B cell (primary cell): ENCODE data around the gene TMEM14C. TPM values are rescaled to one million over a fixed set of nuclear protein-coding genes. Genes with fewer than 3 reads are reported as not detected.
A peak's percentile ranks its signal among the peaks of the same experiment; 100 is the strongest.

Experiments used
- ATAC-seq: fragments of 200-7000 bp; cut with Tn5 transposase; one replicate; pipeline ENCODE4 v1.10.0; 2021; ENCODE audit warnings: low read depth, mild to moderate bottlenecking, moderate number of reproducible peaks, moderate library complexity
- CTCF ChIA-PET: fragments of 350-600 bp; sonication (Branson Sonifier 250); formaldehyde crosslinking; loops from one replicate; lab custom pipeline; 2021; ENCODE audit warnings: antibody characterized with exemption, inconsistent platforms; lab: Charles Lee
- POLR2A ChIA-PET: fragments of 350-600 bp; sonication (Branson Sonifier 250); formaldehyde crosslinking; loops from one replicate; lab custom pipeline; 2021; ENCODE audit warnings: antibody characterized with exemption; lab: Charles Lee
- DNase-seq: peaks from one replicate; pipeline ENCODE4 v3.0.0; 2013
- H2AFZ ChIP-seq: 2 replicates; pipeline ENCODE4 v1.6.1; 2012; ENCODE audit warnings: mild to moderate bottlenecking, low read depth, low read length; ENCODE audit not compliant: insufficient read depth, poor library complexity, severe bottlenecking
- H3K27ac ChIP-seq, 2 donors: 1 replicate in 1 of 2; 2 replicates in 1 of 2; pipeline ENCODE4 v1.5.1; 2012 to 2013; ENCODE audit warnings: low read length in 2 of 2, mild to moderate bottlenecking in 2 of 2, moderate library complexity in 1 of 2
- H3K27me3 ChIP-seq, 4 experiments: fragments of 200-600 bp in 1 of 4; sonication (generic) in 1 of 4; replicated peaks in 1 of 4; 1 replicate in 2 of 4; 2 replicates in 2 of 4; pipeline versions ENCODE4 v1.6.1 to v1.7.0; 2013 to 2016; ENCODE audit warnings: low read length in 3 of 4, mild to moderate bottlenecking in 2 of 4, mixed read lengths in 1 of 4, moderate library complexity in 1 of 4; ENCODE audit not compliant: insufficient read depth in 4 of 4, control insufficient read depth in 3 of 4; ENCODE audit errors: control extremely low read depth in 1 of 4
- H3K36me3 ChIP-seq, 2 experiments: replicated peaks in 1 of 2; 1 replicate in 1 of 2; 2 replicates in 1 of 2; pipeline versions ENCODE4 v1.6.1 to v1.7.1; 2013; ENCODE audit warnings: low read length in 1 of 2; ENCODE audit not compliant: insufficient read depth in 2 of 2, control insufficient read depth in 1 of 2; ENCODE audit errors: control extremely low read depth in 1 of 2, extremely low read depth in 1 of 2
- H3K4me1 ChIP-seq, 2 donors: fragments of 200-600 bp in 1 of 2; sonication (generic) in 1 of 2; 1 replicate in 1 of 2; 2 replicates in 1 of 2; pipeline versions ENCODE4 v1.5.1 to v1.6.1; 2013 to 2017; ENCODE audit warnings: low read length in 2 of 2; ENCODE audit not compliant: control insufficient read depth in 2 of 2, insufficient read depth in 2 of 2
- H3K4me2 ChIP-seq: replicated peaks from 2 replicates; pipeline ENCODE3; 2012; ENCODE audit warnings: mild to moderate bottlenecking, low read depth, low read length; ENCODE audit not compliant: poor library complexity, severe bottlenecking
- H3K4me3 ChIP-seq, 5 experiments: fragments of 200-600 bp in 1 of 5; sonication (generic) in 1 of 5; 1 replicate in 3 of 5; 2 replicates in 2 of 5; pipeline versions ENCODE4 v1.5.1 to v1.7.0; 2011 to 2016; ENCODE audit warnings: low read length in 4 of 5, mild to moderate bottlenecking in 4 of 5, low read depth in 2 of 5, control low read depth in 1 of 5, moderate library complexity in 1 of 5; ENCODE audit not compliant: insufficient read depth in 1 of 5; ENCODE audit errors: control extremely low read depth in 1 of 5, extremely low read depth in 1 of 5
- H3K79me2 ChIP-seq: fragments of 200-600 bp; sonication (generic); one replicate; pipeline ENCODE4 v1.6.0; 2016; ENCODE audit warnings: low read length; ENCODE audit not compliant: control insufficient read depth, insufficient read depth
- H3K9ac ChIP-seq: fragments of 200-600 bp; sonication (generic); 2 replicates; pipeline ENCODE4 v1.6.1; 2017; ENCODE audit warnings: mild to moderate bottlenecking, low read length, moderate library complexity
- H3K9me3 ChIP-seq, 3 donors: one replicate each; pipeline versions ENCODE4 v1.6.1 to v1.7.1; 2013; ENCODE audit warnings: low read length in 2 of 3; ENCODE audit not compliant: control insufficient read depth in 2 of 3, insufficient read depth in 1 of 3; ENCODE audit errors: control extremely low read depth in 1 of 3
- H4K20me1 ChIP-seq: 2 replicates; pipeline ENCODE4 v1.6.0; 2012; ENCODE audit warnings: mild to moderate bottlenecking, low read length; ENCODE audit not compliant: insufficient read depth, control insufficient read depth, poor library complexity, severe bottlenecking
- H3K27ac Mint-ChIP-seq: one replicate; pipeline ENCODE4 v1.8.0; 2021; ENCODE audit warnings: mixed read lengths
- H3K27me3 Mint-ChIP-seq: one replicate; pipeline ENCODE4 v1.8.0; 2021; ENCODE audit warnings: mixed read lengths
- H3K4me1 Mint-ChIP-seq: one replicate; pipeline ENCODE4 v1.8.0; 2021; ENCODE audit warnings: mixed read lengths
- H3K4me3 Mint-ChIP-seq: one replicate; pipeline ENCODE4 v1.8.0; 2021; ENCODE audit warnings: mixed read lengths
- H3K9me3 Mint-ChIP-seq: one replicate; pipeline ENCODE4 v1.8.0; 2022; ENCODE audit warnings: mixed read lengths; ENCODE audit not compliant: insufficient read depth
- CTCF ChIP-seq: fragments of 200-600 bp; IDR thresholded peaks from one replicate; pipeline ENCODE4 v1.8.0; 2022; ENCODE audit warnings: antibody characterized with exemption, mild to moderate bottlenecking
- EZH2 ChIP-seq: IDR thresholded peaks from 2 replicates; pipeline ENCODE4 v1.6.1; 2012; ENCODE audit warnings: borderline replicate concordance, low read depth, mild to moderate bottlenecking, moderate library complexity, low read length; ENCODE audit not compliant: insufficient read depth, poor library complexity, severe bottlenecking
- WGBS: methylation state at CpG from one replicate; pipeline ENCODE4 v1.1.5; 2013; ENCODE audit warnings: missing lambda C conversion rate; ENCODE audit not compliant: insufficient coverage; 5-methylcytosine and 5-hydroxymethylcytosine counted together
- intact Hi-C: fragments of 100-400 bp; cut with micrococcal nuclease; formaldehyde crosslinking; loops from one replicate; pipeline ENCODE4 v1.10.0; 2022
- polyA plus RNA-seq: library from polyadenylated mRNA; depleted of rRNA; stranded (reverse); fragments of >200 nt; gene quantifications from 2 replicates; pipeline ENCODE4 v1.2.3, GENCODE V29; 2012
- total RNA-seq, 2 donors: library from RNA; stranded (reverse); fragments of 120-200 nt in 1 of 2; gene quantifications; 1 replicate in 1 of 2; 2 replicates in 1 of 2; pipeline versions ENCODE4 v1.2.3 to v1.2.4, GENCODE V29; 2013 to 2022

TMEM14C gene
- total and polyA plus RNA-seq, 2 donors (not counting 1 experiment from before 2014, with no cell fraction given): 31.7 to 39.1 TPM

DNA sequence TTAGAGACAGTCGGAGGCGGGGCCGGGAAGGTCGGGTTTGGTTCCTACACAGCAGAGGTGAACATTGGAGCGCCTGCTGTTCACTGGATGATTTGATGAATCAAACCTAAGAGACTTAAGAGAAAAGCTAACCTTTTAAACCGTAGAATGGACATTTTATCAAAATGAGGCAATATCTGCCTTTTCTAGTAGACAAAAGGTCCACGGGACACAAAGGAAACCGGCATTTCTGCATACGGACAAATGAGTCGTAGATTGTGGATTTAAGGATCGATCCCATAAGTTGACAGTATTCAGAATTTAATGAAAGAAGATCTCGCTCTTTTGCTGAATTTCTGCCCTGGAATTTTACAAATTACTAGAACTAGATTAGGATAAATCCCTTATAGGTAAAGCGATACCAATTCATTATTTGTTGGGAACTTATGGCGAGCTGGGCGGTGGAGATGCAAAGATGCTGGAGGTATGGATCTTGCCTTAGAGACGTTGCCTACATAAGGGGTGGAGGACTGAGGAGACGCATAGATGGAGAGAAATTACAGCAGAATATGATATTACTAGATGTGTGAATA, 27.7 kb upstream of the TMEM14C start:
- Histone ChIP-seq H3K27me3 (no peaks in the 10 kb centered on the region), H3K4me2 (peak overlapping the region; percentile 86), H3K9ac (peak overlapping the region; percentile 87), H4K20me1 (no peaks in the 10 kb centered on the region), H3K9me3 (no peaks in the 10 kb centered on the region), H3K27ac (peak overlapping the region; percentile 96 to 99), H3K4me3 (peak overlapping the region; percentile 73 to 97 (median 95)), H2AFZ (peak overlapping the region; percentile 90), H3K79me2 (peaks cover 39% of the 10 kb centered on the region), H3K36me3 (peaks cover 0 to 17% of the 10 kb centered on the region in 2 experiments), H3K4me1 (peaks cover 16 to 28% of the 10 kb centered on the region in 2 donors)
- DNase-seq (no peak), ATAC-seq (no peak)
- CTCF ChIA-PET: interaction anchor here (0.7 to 3.8 kb wide), 10 partner anchors 24 to 217 kb away, joined by 3 to 39 read pairs (median 4); partner anchors contain the start of gene TMEM14C
- no peak for TF ChIP-seq EZH2
- H3K9me3 Mint-ChIP-seq: no peaks in the 10 kb centered on the region
- peak overlapping the region; percentile 97 for H3K4me3 Mint-ChIP-seq
- intact Hi-C loops: no loop called here
- no peaks in the 10 kb centered on the region for H3K27me3 Mint-ChIP-seq
- peak overlapping the region; percentile 100 for H3K27ac Mint-ChIP-seq
- H3K4me1 Mint-ChIP-seq: peaks cover 30% of the 10 kb centered on the region
- POLR2A ChIA-PET: interaction anchor here (0.6 to 2.3 kb wide), 16 partner anchors 24 to 291 kb away, joined by 3 to 16 read pairs (median 4); partner anchors contain the start of gene TMEM14C
- 0% methylated on average over 9 of the region's 17 CpGs for WGBS

DNA sequence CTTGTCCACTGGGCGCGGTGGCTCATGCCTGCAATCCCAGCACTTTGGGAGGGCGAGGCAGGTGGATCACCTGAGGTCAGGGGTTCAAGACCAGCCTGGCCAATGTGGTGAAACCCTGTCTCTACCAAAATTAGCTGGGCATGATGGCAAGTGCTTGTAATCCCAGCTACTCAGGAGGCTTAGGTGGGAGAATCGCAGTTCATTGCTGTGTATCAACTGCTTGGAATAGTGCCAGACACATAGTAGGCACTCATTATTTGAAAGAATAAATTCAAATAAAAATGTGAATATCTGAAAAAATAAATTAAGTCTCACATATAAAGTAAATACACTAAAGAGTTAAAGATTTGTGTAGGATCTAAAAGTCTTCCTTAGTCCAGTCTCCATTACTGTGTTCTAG, 26.2 kb upstream of the TMEM14C start:
- Histone ChIP-seq H2AFZ (no peak overlapping the region), H3K27me3 (no peaks in the 10 kb centered on the region), H3K9me3 (no peaks in the 10 kb centered on the region), H3K4me1 (peaks cover 16 to 28% of the 10 kb centered on the region in 2 donors), H3K4me3 (no peak overlapping the region), H3K9ac (no peak overlapping the region), H3K36me3 (peaks cover 0 to 25% of the 10 kb centered on the region in 2 experiments), H4K20me1 (no peaks in the 10 kb centered on the region), H3K79me2 (peaks cover 47% of the 10 kb centered on the region), H3K4me2 (no peak overlapping the region), H3K27ac (no peak overlapping the region)
- no peak for TF ChIP-seq EZH2
- TF ChIP-seq CTCF: no peak
- DNase-seq (no peak), ATAC-seq (no peak)
- CTCF ChIA-PET: interaction anchor here (1.3 kb wide), 1 partner anchor 186 kb away, joined by 4 read pairs; no protein-coding TSS in a partner anchor
- Mint-ChIP-seq H3K4me3 (no peak overlapping the region), H3K27me3 (no peaks in the 10 kb centered on the region), H3K9me3 (no peaks in the 10 kb centered on the region), H3K4me1 (peaks cover 30% of the 10 kb centered on the region), H3K27ac (no peak overlapping the region)
- POLR2A ChIA-PET: no interaction called here
- intact Hi-C loops: no loop called here
- WGBS: 100% methylated on average over 2 of the region's 4 CpGs
